ENCODE data around the gene FAM72B.
"Not testable (repeated sequence)": the region's sequence is repeated elsewhere in the genome, so short reads cannot be mapped to it uniquely, and the experiment has no call there.

FAM72B gene

GRCh38 chr1:121148489-121149190, 35.5 kb downstream of the FAM72B start:
- DNase-seq: not testable (repeated sequence)

- DNase-seq: not testable (repeated sequence)
Measured at GRCh38 chr1:121140393-121140792, 43.7 kb downstream of the FAM72B start.

GRCh38 chr1:121131494-121131893, 52.6 kb downstream of the FAM72B start:
- DNase-seq: not testable (repeated sequence)

GRCh38 chr1:121118480-121118824, 65.7 kb downstream of the FAM72B start:
- not testable (repeated sequence) for DNase-seq

All from stimulated activated CD4-positive, alpha-beta T cell treated with anti-CD3 and anti-CD28 coated beads, Interleukin-4, amount 100 ng/mL, for 24 hours (primary cell).